ENCODE results near the gene AKNA. TPM values are rescaled to one million over a fixed set of nuclear protein-coding genes. Genes with fewer than 3 reads are reported as not detected.

Gene AKNA
- polyA plus RNA-seq, 1 of the 3 experiments (the other 2 are of a cell fraction): 0.84 TPM

GRCh38 chr9:114363424-114363823 is 24.4 kb downstream of the AKNA start:
- Histone ChIP-seq H3K9me2 (no peaks in the 10 kb centered on the region), H3K79me2 (ENCODE audit: insufficient read depth) (no peaks in the 10 kb centered on the region)
- CTCF ChIA-PET: interaction anchor here (1.0 kb wide), 1 partner anchor 26 kb away, joined by 3 read pairs; no protein-coding TSS in a partner anchor

GRCh38 chr9:114362394-114362793 is 25.4 kb downstream of the AKNA start:
- Histone ChIP-seq H2AFZ (ENCODE audit: low read depth) (no peak overlapping the region), H3K4me1 (ENCODE audit: control insufficient read depth in 1 of 2, insufficient read depth in 2 of 2, low read depth in 1 of 2, low read length in 1 of 2) (peaks cover 0 to 5% of the 10 kb centered on the region in 2 experiments; a peak in 1 of 4 replicates), H3K9me2 (no peaks in the 10 kb centered on the region), H3F3A (replicated peaks; ENCODE audit: insufficient read depth) (peaks cover 3% of the 10 kb centered on the region), H3K9ac (no peak overlapping the region), H3K9me3 (no peaks in the 10 kb centered on the region), H4K20me1 (ENCODE audit: insufficient read depth) (no peaks in the 10 kb centered on the region), H3K4me3 (ENCODE audit: low read depth in 2 of 2, low read length in 1 of 2) (no peak overlapping the region), H3K27ac (ENCODE audit: low read depth in 2 of 2, low read length in 1 of 2) (no peak overlapping the region), H3K36me3 (replicated peaks in 1 of 2; ENCODE audit: control insufficient read depth in 1 of 2, insufficient read depth in 2 of 2, low read length in 1 of 2) (no peaks in the 10 kb centered on the region), H3K79me2 (ENCODE audit: insufficient read depth) (no peaks in the 10 kb centered on the region), H3K4me2 (no peak overlapping the region), H3K27me3 (ENCODE audit: insufficient read depth) (no peaks in the 10 kb centered on the region)
- TF ChIP-seq RCOR1 (IDR thresholded peaks at IDR 0.05; ENCODE audit: low read length) (no peak), RAD21 (IDR thresholded peaks at IDR 0.05; ENCODE audit: low read length) (no peak), NFIC (IDR thresholded peaks at IDR 0.05; ENCODE audit: borderline replicate concordance) (no peak), TEAD4 (IDR thresholded peaks at IDR 0.05; ENCODE audit: borderline replicate concordance, insufficient read depth) (no peak), ZBTB33 (IDR thresholded peaks at IDR 0.05; ENCODE audit: borderline replicate concordance, low read depth) (no peak), CHD2 (IDR thresholded peaks at IDR 0.05; ENCODE audit: low read length, partially characterized antibody) (no peak)
- DNase-seq: no peak
- ChIA-PET POLR2A (no interaction called here), CTCF (no interaction called here)
- 84% methylated on average over 6 of the region's 12 CpGs for WGBS (ENCODE audit: low lambda C conversion rate)

More at GRCh38 chr9:114363424-114363823, 24.4 kb downstream of the AKNA start:
- no peaks in the 10 kb centered on the region for H3K27me3 ChIP-seq (ENCODE audit: insufficient read depth)
- H3K36me3 ChIP-seq (replicated peaks in 1 of 2; ENCODE audit: control insufficient read depth in 1 of 2, insufficient read depth in 2 of 2, low read length in 1 of 2): no peaks in the 10 kb centered on the region
- no peak overlapping the region for H2AFZ ChIP-seq (ENCODE audit: low read depth)
- no peaks in the 10 kb centered on the region for H4K20me1 ChIP-seq (ENCODE audit: insufficient read depth)
- no peak overlapping the region for H3K27ac ChIP-seq (ENCODE audit: low read depth in 2 of 2, low read length in 1 of 2)
- 0 out of 2 replicates have a peak overlapping the region, but pooled peaks have one; percentile 19 for H3K4me2 ChIP-seq
- no peaks in the 10 kb centered on the region for H3K9me3 ChIP-seq
- TF ChIP-seq RXRA (IDR thresholded peaks at IDR 0.05; ENCODE audit: borderline replicate concordance, low read depth) (no peak), REST (IDR thresholded peaks at IDR 0.05; ENCODE audit: low read depth, low read length) (no peak)
- TF ChIP-seq, protein P1, sequence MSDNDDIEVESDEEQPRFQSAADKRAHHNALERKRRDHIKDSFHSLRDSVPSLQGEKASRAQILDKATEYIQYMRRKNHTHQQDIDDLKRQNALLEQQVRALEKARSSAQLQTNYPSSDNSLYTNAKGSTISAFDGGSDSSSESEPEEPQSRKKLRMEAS (IDR thresholded peaks at IDR 0.05; ENCODE audit: low read depth): no peak
- peaks cover 0 to 5% of the 10 kb centered on the region in 2 experiments; a peak in 1 of 4 replicates for H3K4me1 ChIP-seq (ENCODE audit: control insufficient read depth in 1 of 2, insufficient read depth in 2 of 2, low read depth in 1 of 2, low read length in 1 of 2)
- H3K4me3 ChIP-seq (ENCODE audit: low read depth in 2 of 2, low read length in 1 of 2): no peak overlapping the region
- 17% methylated on average over 1 of the region's 2 CpGs for WGBS (ENCODE audit: low lambda C conversion rate)
- H3K9ac ChIP-seq: no peak overlapping the region
- DNase-seq: no peak
- POLR2A ChIA-PET: no interaction called here
- H3F3A ChIP-seq (replicated peaks; ENCODE audit: insufficient read depth): peaks cover 3% of the 10 kb centered on the region
